ENCODE measurements around the gene KIR3DL2.

- TF ChIP-seq, protein P1, sequence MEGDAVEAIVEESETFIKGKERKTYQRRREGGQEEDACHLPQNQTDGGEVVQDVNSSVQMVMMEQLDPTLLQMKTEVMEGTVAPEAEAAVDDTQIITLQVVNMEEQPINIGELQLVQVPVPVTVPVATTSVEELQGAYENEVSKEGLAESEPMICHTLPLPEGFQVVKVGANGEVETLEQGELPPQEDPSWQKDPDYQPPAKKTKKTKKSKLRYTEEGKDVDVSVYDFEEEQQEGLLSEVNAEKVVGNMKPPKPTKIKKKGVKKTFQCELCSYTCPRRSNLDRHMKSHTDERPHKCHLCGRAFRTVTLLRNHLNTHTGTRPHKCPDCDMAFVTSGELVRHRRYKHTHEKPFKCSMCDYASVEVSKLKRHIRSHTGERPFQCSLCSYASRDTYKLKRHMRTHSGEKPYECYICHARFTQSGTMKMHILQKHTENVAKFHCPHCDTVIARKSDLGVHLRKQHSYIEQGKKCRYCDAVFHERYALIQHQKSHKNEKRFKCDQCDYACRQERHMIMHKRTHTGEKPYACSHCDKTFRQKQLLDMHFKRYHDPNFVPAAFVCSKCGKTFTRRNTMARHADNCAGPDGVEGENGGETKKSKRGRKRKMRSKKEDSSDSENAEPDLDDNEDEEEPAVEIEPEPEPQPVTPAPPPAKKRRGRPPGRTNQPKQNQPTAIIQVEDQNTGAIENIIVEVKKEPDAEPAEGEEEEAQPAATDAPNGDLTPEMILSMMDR (IDR thresholded peaks at IDR 0.05): no peak
- TF ChIP-seq POLR2AphosphoS5 (IDR thresholded peaks at IDR 0.05): no peak
- TF ChIP-seq POLR2A (IDR thresholded peaks at IDR 0.05): no peak
- no peak for TF ChIP-seq EP300 (IDR thresholded peaks at IDR 0.05)
Observed at GRCh38 chr19:54882758-54883157, 32.5 kb downstream of the KIR3DL2 start.
